GM08714 (cell line): ENCODE results near the gene GAREM1.
"Not testable (repeated sequence)": the region's sequence is repeated elsewhere in the genome, so short reads cannot be mapped to it uniquely, and the experiment has no call there.

ENCODE experiments used
- H3K4me3 ChIP-seq: fragments of 200-500 bp; sonication (Bioruptor generic); 2 replicates; pipeline ENCODE4 v1.5.1; 2014; ENCODE audit warnings: mild to moderate bottlenecking, low read length, inconsistent platforms
- ZNF274 ChIP-seq: IDR thresholded peaks from 2 replicates; pipeline ENCODE4 v1.6.1; 2012; ENCODE audit warnings: mild to moderate bottlenecking, low read depth, low read length

GAREM1 gene

DNA sequence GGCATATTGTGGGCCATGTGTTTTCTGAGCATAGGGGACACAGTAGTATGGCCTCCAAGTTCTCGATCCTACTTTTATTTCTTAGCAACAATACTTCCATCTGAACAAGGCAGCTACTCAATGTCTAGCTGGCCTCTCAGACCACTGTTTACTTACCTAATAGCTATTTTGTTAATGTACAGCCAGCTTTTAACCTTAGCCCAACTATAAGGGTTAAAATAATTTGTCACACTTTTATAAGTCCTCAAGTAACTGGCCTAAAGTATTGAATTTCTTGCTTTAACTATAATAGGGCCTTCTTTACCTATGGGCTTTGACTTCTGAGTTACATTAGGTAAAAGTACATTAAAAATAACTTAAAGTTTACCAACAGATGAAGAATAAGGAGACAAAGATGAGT lies 117.4 kb downstream of the GAREM1 start:
- no peak for TF ChIP-seq ZNF274
- H3K4me3 ChIP-seq, result no peak overlapping the region

DNA sequence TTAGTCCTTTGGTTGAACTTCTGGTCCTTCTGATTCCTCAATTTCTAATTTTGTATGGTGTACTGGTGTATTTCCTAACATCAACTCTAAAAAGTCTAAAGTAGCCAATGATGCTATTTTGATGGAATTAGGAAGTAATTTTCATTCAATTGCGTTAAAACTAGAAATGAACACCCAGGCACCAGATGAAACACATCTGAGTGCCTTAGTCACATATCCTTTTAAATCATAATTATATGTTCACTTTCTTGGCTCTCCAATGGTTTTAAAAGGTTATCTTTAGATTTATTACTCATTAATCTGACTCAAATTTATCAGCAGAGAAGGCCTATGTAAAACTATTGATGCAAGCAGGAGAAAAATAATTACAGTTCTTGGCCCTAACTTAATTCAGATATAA lies 119.7 kb downstream of the GAREM1 start:
- no peak overlapping the region for H3K4me3 ChIP-seq
- TF ChIP-seq ZNF274, result no peak

DNA sequence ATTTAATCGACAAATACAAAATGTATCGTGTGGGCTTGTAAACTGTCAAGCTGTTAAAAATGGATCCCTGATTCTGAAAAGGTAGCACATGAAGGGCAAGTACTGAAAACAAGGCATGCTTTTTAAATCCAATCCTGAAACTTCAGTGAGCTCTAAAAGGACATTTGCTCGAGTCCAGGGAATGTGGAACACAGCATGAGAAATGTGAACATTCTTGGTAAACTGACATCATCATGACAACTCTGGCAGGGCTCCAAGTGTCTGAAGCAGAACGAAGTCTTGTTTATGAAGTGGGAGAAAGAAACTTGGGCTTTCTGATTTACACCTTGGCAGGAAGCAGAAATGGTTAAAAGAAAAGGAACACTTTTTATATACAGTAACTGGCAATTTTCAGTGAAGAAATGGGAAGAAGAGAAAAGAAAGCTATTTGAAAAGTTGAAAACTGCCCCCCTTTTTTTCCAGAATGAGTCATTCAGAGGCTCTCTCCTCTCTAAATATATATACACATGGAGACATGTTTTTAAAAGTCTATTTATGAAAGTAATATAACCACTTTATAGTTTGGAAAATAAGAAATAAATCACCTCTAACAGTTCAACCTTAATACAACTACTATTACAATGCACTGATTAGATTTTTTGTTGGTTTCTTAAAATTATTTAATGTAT lies 120.8 kb downstream of the GAREM1 start:
- H3K4me3 ChIP-seq, result no peak overlapping the region

GRCh38 chr18:32346671-32347070 lies 124.0 kb downstream of the GAREM1 start:
- TF ChIP-seq ZNF274, result no peak
- no peak overlapping the region for H3K4me3 ChIP-seq

More for the DNA sequence above, 120.8 kb downstream of the GAREM1 start:
- no peak for TF ChIP-seq ZNF274

- TF ChIP-seq ZNF274, result no peak
- H3K4me3 ChIP-seq, result no peak overlapping the region
Measured at GRCh38 chr18:32343634-32344033, 127.0 kb downstream of the GAREM1 start.

DNA sequence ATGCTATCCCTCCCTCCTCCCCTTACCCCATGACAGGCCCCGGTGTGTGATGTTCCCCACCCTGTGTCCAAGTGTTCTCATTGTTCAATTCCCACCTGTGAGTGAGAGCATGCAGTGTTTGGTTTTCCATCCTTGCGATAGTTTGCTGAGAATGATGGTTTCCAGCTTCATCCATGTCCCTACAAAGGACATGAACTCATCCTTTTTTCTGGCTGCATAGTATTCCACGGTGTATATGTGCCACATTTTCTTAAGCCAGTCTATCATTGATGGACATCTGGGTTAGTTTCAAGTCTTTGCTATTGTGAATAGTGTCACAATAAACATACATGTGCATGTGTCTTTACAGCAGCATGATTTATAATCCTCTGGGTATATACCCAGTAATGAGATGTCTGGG lies 129.6 kb downstream of the GAREM1 start:
- not testable (repeated sequence) for H3K4me3 ChIP-seq

- TF ChIP-seq ZNF274, result no peak
Measured at GRCh38 chr18:32339045-32339444, 131.6 kb downstream of the GAREM1 start.

GRCh38 chr18:32337821-32338220 lies 132.9 kb downstream of the GAREM1 start:
- TF ChIP-seq ZNF274, result no peak
- H3K4me3 ChIP-seq, result no peak overlapping the region

More at GRCh38 chr18:32339045-32339444, 131.6 kb downstream of the GAREM1 start:
- H3K4me3 ChIP-seq, result no peak overlapping the region

DNA sequence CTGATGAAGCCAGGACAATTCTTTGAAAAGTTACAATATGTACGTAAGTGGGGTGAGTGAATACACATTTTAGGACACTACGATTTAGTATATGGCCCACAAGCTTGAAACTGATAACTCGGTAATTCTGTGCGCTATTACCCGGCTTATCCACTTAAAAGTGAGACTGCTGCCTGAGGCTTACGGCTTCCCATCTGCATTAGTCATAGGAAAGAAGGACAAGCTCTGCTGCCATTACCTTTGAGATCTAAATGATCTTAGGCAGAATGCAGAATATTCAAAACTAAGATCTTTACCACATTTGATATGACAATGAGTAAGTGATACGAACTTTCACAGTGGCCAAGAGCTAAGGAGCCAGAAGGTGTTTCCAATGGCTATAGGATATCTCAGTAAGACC lies 133.3 kb downstream of the GAREM1 start:
- H3K4me3 ChIP-seq, result no peak overlapping the region
- TF ChIP-seq ZNF274, result no peak

DNA sequence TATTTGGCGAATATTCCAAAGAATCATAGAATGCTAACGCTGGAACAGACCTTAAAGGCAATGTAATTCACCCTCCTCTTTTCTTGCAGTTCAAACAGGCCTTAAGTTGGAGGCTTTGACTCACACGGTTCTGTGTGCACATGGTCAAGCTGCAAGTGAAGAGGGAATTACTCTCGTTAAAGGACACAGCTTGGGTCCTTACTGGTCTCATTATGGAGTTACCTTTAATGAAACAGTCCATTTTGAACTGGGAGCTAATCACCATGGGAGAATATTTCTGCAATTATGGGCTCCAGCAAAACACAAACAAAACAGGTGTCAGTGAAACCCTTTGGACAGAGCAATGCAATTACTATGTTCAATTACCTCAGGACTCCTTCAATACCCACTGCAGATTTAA lies 135.5 kb downstream of the GAREM1 start:
- no peak overlapping the region for H3K4me3 ChIP-seq
- TF ChIP-seq ZNF274, result no peak

GRCh38 chr18:32333781-32334180 lies 136.9 kb downstream of the GAREM1 start:
- no peak for TF ChIP-seq ZNF274
- no peak overlapping the region for H3K4me3 ChIP-seq

DNA sequence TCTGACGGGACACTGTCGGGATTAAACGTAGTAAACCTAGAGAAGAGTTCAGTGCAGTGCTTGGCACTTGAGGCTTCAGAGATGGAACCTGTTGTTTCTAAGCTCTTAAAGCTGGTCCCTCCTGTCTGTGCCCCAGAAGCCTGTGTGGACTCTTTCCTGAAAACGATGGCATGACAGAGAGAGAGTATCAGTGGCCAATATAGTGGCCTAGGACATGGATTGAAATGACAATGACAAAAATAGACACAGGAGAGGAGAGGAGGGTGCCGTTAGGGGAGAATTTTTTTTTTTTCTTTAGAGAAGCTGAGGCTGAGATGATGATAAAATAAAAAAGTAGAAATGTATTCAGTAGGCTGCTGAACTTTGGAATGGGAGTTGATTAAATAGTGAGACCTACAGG lies 138.0 kb downstream of the GAREM1 start:
- TF ChIP-seq ZNF274, result no peak
- H3K4me3 ChIP-seq, result no peak overlapping the region

DNA sequence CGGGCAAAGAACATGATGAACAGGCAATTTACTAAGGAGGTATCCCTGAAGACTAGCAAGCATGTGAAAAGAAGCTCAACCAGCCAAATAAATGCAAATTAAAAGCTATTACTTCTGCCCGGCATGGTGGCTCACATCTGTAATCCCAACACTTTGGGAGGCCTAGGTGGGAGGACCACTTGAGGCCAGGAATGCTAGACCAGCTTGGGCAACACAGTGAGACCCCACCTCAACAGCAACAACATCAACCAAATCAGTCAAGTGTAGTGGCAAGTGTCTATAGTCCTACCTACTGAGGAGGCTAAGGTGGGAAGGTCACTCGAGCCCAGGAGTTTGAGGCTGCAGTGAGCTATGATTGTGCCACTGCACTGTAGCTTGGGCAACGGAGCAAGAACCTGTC lies 141.7 kb downstream of the GAREM1 start:
- TF ChIP-seq ZNF274, result no peak
- no peak overlapping the region for H3K4me3 ChIP-seq

DNA sequence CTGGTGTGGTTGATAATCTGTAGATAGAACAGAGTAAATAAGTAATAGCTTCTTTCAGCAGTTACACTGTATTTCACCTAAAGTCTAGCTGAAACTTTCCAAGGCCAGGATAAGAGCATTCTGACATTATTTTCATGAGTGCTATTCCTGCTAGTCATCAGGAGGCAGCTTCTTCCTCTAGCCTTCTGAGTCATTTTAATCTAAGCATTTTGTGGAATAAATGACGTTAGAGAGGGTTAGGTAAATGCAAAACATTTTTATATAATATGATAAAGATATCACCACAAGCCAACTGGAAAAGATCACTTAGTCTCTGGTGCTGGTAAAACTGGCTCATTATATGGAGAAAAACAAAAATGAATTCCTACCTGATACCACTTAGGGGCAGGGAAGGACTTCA lies 142.3 kb downstream of the GAREM1 start:
- no peak overlapping the region for H3K4me3 ChIP-seq
- TF ChIP-seq ZNF274, result no peak

DNA sequence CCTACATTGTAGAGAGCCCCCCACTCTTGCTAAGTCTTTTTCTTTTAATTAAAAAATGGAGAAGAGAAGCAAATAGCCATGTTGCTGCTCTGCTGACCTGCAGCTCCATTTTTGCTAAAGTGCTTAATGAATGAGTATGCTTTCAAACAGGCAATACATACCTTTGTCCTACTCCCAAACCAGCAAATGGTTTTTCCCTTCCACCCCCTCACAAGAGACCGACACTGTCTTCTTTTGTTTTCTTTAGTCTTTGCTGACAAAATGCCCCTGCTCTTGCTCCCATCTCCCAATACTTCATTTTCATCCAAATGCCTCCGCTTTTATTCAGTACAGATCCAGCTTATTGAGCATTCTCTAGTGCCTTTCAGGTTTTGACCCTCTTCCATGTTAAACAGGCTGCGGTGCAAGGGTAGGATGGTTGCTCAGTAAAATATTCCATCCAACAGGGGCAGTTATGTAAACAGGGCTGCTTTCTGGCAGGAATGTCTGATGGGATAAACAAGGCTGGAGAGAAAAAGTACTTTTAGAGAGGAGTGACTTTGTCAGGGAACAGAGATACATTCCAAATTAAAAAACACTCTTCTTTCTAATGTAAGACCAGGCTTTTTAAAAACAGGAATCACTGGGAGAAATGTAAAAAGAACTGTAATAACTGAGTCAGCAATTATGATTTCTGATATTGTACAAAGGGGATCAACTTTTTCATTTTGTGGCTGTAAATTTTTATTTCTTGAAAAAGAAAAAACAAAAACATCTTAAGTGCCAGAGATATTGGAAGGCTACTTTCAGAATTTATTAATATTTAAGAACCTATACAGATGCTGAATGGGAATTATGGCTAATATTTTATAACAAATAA lies 144.0 kb downstream of the GAREM1 start:
- TF ChIP-seq ZNF274, result no peak

DNA sequence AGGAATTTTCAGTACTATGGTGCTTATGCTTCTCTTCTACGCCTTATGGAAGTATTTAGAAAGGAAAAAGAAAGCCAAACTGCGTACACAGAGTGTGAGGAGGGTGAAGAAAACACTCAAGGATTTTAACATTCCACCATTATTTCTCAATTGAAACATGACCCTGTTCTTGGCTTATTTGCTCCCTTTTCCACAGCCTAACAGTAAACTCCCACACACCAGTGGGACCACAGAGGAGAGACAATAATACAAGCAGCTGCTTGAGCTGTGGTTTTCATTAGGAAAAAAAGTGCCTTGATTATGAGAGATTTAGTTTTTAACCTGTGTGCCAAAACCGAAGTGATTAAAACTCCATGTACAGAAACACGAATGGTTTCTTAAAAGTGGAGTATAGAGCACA lies 146.5 kb downstream of the GAREM1 start:
- no peak for TF ChIP-seq ZNF274
- H3K4me3 ChIP-seq, result no peak overlapping the region

More for the DNA sequence above, 144.0 kb downstream of the GAREM1 start:
- H3K4me3 ChIP-seq, result no peak overlapping the region
